Epithelial cell of esophagus (primary cell): Measurements from ENCODE around the gene EPM2A.

Experiments used
- DNase-seq: peaks from one replicate; pipeline ENCODE4 v3.0.0; 2010; ENCODE audit warnings: low read depth
- H3K4me3 ChIP-seq: 2 replicates; pipeline ENCODE4 v1.5.1; 2011; ENCODE audit warnings: mild to moderate bottlenecking, low read length, control low read depth
- TF ChIP-seq, protein P1 (sequence below): IDR thresholded peaks from 2 replicates; pipeline ENCODE4 v1.5.1; 2011; ENCODE audit warnings: low read depth, mild to moderate bottlenecking, low read length, control low read depth, inconsistent platforms; ENCODE audit not compliant: insufficient read depth; ENCODE audit errors: missing control alignments

EPM2A gene

DNA sequence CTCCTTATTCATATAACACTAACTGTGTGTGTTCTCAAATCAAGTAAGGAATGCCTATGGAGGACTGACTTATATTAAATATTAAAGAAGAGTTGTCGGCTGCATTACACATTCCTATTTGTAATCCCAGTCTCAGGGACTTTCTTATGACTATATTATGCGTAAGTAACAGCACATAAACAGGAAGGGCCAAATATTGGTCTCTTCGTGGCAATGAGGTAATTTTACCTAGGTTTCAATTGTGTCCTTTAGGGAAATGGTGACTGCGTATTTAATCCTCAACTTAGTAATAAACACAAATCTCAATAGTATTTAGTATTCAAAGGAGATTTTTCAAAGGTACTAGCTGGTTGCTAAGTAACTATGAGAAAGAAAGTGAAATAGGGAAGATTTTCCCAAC, 22.8 kb upstream of the EPM2A start:
- TF ChIP-seq, protein P1, sequence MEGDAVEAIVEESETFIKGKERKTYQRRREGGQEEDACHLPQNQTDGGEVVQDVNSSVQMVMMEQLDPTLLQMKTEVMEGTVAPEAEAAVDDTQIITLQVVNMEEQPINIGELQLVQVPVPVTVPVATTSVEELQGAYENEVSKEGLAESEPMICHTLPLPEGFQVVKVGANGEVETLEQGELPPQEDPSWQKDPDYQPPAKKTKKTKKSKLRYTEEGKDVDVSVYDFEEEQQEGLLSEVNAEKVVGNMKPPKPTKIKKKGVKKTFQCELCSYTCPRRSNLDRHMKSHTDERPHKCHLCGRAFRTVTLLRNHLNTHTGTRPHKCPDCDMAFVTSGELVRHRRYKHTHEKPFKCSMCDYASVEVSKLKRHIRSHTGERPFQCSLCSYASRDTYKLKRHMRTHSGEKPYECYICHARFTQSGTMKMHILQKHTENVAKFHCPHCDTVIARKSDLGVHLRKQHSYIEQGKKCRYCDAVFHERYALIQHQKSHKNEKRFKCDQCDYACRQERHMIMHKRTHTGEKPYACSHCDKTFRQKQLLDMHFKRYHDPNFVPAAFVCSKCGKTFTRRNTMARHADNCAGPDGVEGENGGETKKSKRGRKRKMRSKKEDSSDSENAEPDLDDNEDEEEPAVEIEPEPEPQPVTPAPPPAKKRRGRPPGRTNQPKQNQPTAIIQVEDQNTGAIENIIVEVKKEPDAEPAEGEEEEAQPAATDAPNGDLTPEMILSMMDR: no peak
- no peak overlapping the region for H3K4me3 ChIP-seq
- peak; percentile 28 for DNase-seq

DNA sequence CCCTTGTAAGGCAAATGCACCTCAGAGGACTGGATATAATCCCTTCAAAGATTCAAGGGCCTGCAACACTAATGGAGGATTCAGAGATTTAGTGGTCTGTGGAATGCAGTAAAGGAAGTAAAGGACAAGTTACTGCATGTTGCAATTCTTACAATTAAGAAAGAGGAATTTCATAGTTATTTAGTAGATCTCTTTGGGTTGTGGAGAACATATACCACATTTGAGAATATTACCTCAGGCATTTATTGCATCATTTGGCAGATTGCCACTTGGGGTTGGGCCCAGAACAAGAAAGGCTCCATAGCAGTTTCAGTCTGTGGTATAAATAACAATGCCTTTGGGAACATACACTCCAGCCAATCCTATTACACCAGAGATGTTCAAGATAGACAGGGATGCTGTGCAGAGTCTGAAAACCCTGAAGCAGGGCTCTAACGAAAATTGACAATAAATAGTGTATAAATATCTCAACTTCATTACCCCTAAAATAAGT, 20.9 kb upstream of the EPM2A start:
- peak; percentile 95 for DNase-seq
- no peak overlapping the region for H3K4me3 ChIP-seq
- TF ChIP-seq, protein P1: no peak

DNA sequence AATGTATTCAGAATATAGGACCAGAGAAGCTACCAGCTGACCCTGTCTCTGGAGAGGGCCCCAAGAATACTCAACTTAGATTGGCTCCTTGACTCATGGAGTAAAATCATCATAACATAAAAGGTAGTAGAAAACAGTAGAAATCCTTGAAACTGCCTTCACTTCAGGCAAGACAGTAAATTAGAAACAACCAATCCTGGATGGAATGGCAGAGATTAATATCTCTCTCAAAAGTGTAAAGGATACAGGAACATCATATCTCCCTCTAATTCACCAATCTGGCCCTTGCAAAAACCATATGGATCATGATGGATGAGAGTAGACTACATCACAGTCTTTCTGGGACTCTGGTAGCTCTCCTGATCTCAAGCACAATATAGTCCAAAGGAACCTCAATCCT, 20.4 kb upstream of the EPM2A start:
- TF ChIP-seq, protein P1: no peak
- H3K4me3 ChIP-seq: no peak overlapping the region

DNA sequence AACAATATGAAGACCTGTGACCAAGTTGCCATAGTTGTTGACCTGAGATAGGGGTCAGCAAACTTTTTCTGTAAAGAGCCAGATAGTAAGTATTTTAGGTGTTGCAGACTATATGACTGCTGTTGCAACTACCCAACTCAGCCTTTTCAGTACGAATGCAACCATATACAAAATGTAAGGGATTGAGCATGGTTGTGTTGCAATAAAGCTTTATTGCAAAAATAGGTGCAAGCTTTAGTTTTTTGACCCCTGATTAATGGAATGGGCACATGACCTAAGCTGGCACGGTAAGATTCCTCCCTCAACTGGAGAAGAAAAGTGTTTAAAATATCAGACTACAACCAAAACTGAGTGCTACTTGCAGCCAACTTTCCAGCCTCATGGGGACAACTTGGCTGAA, 17.3 kb upstream of the EPM2A start:
- no peak overlapping the region for H3K4me3 ChIP-seq
- DNase-seq: no peak
- TF ChIP-seq, protein P1: no peak

More for the DNA sequence above, 20.4 kb upstream of the EPM2A start:
- DNase-seq: no peak

DNA sequence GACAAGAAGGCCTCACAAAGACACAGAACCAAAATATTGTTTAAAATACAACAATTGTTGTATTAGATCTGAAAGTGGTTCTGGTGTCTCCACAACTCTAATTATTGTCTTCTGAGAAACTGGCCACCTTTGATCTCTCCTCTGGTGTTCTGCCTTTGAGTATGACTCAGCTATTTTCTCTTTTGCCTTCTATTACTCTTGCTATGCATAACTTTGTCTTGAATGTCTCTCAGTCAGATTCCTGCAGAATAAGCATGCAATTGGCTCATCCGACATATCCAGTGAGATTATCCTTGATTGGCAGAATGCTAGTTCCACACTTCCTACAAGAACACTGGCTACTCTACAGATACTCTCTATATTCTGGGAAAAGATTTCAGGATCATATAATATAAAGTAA, 14.3 kb upstream of the EPM2A start:
- TF ChIP-seq, protein P1: no peak
- no peak overlapping the region for H3K4me3 ChIP-seq
- peak; percentile 77 for DNase-seq

DNA sequence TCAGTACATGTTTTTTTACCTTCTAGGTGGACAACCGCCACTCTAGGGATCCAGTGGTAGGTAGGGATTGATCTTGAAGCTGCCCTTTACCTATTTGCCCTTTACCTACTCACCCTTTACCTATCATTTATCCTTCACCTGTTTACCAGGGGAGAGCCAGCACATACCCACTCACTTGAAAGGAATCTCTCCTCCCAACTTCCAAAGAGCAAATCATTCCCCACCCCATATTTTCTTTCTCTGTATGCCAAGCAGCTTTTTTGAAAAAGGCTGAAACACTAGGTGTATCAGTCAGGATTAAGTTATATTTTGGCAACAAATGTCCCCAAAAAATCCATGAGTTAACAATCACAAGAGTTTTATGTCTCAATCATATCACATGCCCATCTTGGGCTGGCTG, 10.5 kb upstream of the EPM2A start:
- TF ChIP-seq, protein P1: no peak

DNA sequence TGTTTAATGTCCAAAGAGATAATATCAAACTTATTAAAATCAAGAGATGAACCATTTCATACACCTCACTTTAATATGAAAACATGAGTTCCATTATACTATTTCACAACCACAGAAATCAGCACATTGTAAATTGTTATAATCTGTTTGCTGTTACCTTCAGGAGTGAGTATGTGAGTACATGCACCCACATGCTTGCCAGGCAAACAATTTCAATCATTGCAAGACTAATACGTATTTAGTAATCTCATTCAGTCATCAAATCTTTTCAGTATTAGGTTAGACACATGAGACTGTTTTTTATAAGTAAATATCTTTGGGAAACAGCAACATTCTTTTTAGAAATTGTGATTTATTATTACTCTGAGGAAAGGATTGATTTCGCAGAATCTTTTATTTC, 9.3 kb upstream of the EPM2A start:
- no peak overlapping the region for H3K4me3 ChIP-seq
- DNase-seq: peak; percentile 89
- TF ChIP-seq, protein P1: no peak

More for the DNA sequence above, 10.5 kb upstream of the EPM2A start:
- H3K4me3 ChIP-seq: no peak overlapping the region
- DNase-seq: peak; percentile 49
